ENCODE data around the gene ECHS1. TPM values are rescaled to one million over a fixed set of nuclear protein-coding genes. Genes with fewer than 3 reads are reported as not detected.

The ECHS1 gene
- total RNA-seq: 49.7 and 62.7 TPM in 2 replicates

DNA sequence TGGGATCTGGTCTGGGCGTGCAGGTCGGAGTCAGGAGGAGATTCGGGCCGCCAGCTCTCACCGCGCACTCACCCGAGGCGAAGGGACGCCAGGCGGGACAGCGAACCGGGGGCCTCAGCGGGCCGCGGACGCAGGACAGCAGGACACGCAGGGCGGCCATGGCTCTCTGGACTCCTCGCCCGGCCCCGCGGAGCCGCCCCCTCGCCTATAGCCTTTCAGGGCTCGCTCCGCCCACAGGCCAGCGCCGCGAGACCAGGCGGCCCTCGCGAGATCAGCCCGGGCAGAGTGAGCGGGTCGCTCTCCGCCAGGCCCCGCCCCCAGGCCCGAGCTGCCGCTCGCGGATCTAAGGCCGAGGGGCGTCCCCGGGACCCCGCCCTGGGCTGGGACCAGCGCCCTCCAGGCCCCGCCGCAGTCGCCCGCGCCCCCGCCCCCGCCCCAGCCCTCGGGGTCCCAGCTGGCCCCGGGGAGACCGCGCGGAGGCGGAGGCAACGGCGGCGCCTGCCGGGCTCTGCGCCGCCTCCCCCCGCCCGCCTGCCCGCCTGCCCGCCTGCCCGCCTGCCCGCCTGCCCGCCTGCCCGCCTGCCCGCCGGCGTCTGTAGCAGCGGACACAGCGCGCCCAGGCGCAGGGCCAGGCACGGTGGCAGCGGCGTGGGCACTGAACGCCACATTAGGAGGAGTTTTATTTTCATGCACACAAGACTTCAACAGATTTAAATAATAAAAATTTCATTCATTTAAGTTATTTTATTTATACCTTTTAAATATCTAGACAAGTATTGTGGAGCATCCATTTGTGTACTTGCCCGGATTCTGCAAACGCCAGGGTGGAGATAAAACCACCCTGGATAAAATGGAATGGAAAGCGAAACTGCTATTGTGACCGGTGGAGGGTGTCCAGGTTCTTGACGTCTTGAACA, at the start of gene ECHS1:
ECHS1 (minus strand) TSS at position 181 of the 917 bp plus-strand sequence; CDS start at position 160, 21 bp downstream.

DNA sequence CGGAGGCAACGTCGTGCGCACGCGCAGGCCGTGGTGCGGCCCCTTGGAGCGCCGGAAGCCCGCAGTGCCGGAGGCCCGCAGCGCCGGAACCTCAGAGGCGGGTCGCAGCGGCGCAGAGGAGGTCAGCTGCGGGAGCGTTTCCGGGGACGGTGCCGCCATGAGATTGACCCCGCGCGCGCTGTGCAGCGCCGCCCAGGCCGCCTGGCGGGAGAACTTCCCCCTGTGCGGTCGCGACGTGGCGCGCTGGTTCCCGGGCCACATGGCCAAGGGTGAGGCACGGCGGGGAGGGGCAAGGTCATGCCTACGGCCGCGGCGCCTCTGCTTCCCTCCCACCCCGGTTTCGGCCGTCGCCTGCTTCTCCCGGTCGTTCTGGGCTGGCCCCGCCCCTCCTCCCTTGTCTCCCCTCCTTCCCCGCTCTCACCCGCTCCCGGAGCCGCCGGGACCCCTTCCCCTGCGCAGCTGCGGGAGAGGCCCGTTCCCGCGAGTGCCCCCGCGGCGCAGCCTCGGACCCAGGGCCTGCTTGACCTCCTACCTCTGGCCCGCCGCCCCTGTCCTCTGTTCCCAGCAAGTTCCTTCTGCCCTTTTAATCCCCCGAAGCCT, 21.0 kb upstream of the ECHS1 start, which contains the start of gene MTG1:
MTG1 (plus strand) TSS at position 94 of the 600 bp plus-strand sequence; CDS start at position 158, 64 bp downstream.

GRCh38 chr10:133379152-133379800, 6.1 kb upstream of the ECHS1 start, which contains the start of gene PAOX:
PAOX (plus strand) TSS chr10:133379262; CDS start chr10:133379317, 55 bp downstream.

GRCh38 chr10:133357285-133358161, 15.6 kb downstream of the ECHS1 start, which contains the start of gene FUOM:
FUOM (minus strand) TSS chr10:133358019; CDS start chr10:133358007, 12 bp downstream.

GRCh38 chr10:133336577-133337369, 36.4 kb downstream of the ECHS1 start, which contains the start of gene CALY:
CALY (minus strand) TSS chr10:133336896; CDS start chr10:133328989, 7,907 bp downstream.

Small RNA genes lying within 50 kb of the gene (small RNA-seq; reads per million reads assigned to genes)
- gene AL360181.4 (ENCODE audit: low replicate concordance) (not detected), gene BANF1P2 (ENCODE audit: low replicate concordance) (not detected), gene MIR3944 (ENCODE audit: low replicate concordance) (not detected)

Other genes with a start within 250 kb of the ECHS1 start
- gene KNDC1, start 213.1 kb downstream of the ECHS1 start, total RNA-seq: under 0.01 and 0.66 TPM in 2 replicates
- gene UTF1, start 143.1 kb downstream of the ECHS1 start, total RNA-seq: not detected in 2 replicates
- gene VENTX, start 135.5 kb downstream of the ECHS1 start, total RNA-seq: not detected in 2 replicates
- gene ADAM8, start 96.5 kb downstream of the ECHS1 start, total RNA-seq: 2.6 and 18.3 TPM in 2 replicates
- gene TUBGCP2, start 64.5 kb downstream of the ECHS1 start, total RNA-seq: 58.6 and 122 TPM in 2 replicates
- 15.1 and 40.2 TPM in 2 replicates for gene ZNF511, start 64.4 kb downstream of the ECHS1 start, total RNA-seq
- gene CALY, start 36.5 kb downstream of the ECHS1 start, total RNA-seq: not detected in 2 replicates
- gene PRAP1, start 26.0 kb downstream of the ECHS1 start, total RNA-seq: not detected in 2 replicates
- gene FUOM, start 15.3 kb downstream of the ECHS1 start, total RNA-seq: 7.7 and 10.1 TPM in 2 replicates
- 7.9 and 8.5 TPM in 2 replicates for gene PAOX, start 5.9 kb upstream of the ECHS1 start, total RNA-seq
- 33.9 and 36.1 TPM in 2 replicates for gene MTG1, start 20.8 kb upstream of the ECHS1 start, total RNA-seq
- gene SPRN, start 51.3 kb upstream of the ECHS1 start, total RNA-seq: under 0.01 TPM in 2 replicates
- gene SCART1, start 80.6 kb upstream of the ECHS1 start, total RNA-seq: 2.1 and 3.1 TPM in 2 replicates
- 0.57 and 3.5 TPM in 2 replicates for gene CYP2E1, start 154.0 kb upstream of the ECHS1 start, total RNA-seq
- gene SYCE1, start 192.2 kb upstream of the ECHS1 start, total RNA-seq: 8.3 and 9.7 TPM in 2 replicates